GM19324 (cell line): ENCODE results near the gene ADNP2.

Source experiments
- ATAC-seq: cut with Tn5 transposase; IDR thresholded peaks from one replicate; pipeline ENCODE4 v1.9.1; 2021; ENCODE audit warnings: mild to moderate bottlenecking, moderate library complexity; ENCODE audit not compliant: unreplicated experiment, low FRiP score

Gene ADNP2

GRCh38 chr18:80185545-80185944 lies 76.5 kb downstream of the ADNP2 start:
- ATAC-seq = no peak

GRCh38 chr18:80187956-80188642 lies 79.0 kb downstream of the ADNP2 start:
- no peak for ATAC-seq

GRCh38 chr18:80188643-80189530 lies 79.8 kb downstream of the ADNP2 start:
- no peak for ATAC-seq

GRCh38 chr18:80189531-80189865 lies 80.4 kb downstream of the ADNP2 start:
- no peak for ATAC-seq
